SJCRH30 (cell line): ENCODE results near the gene CNTN4. TPM values are rescaled to one million over a fixed set of nuclear protein-coding genes. Genes with fewer than 3 reads are reported as not detected.

Source experiments
- DNase-seq, 2 experiments: peaks; one replicate each; pipeline ENCODE4 v3.0.0-alpha.2; 2015 to 2020
- H3K27ac ChIP-seq: fragments of 250-450 bp; sonication (Bioruptor Pico); 2 replicates; pipeline ENCODE4 v1.5.1; 2020; ENCODE audit warnings: mild to moderate bottlenecking, moderate library complexity
- H3K27me3 ChIP-seq: fragments of 250-450 bp; sonication (Bioruptor Pico); 2 replicates; pipeline ENCODE4 v1.5.1; 2020; ENCODE audit warnings: mild to moderate bottlenecking, moderate library complexity
- H3K36me3 ChIP-seq: fragments of 250-450 bp; sonication (Bioruptor Pico); 2 replicates; pipeline ENCODE4 v1.5.1; 2020; ENCODE audit warnings: mild to moderate bottlenecking, moderate library complexity
- H3K4me1 ChIP-seq: fragments of 250-450 bp; sonication (Bioruptor Pico); 2 replicates; pipeline ENCODE4 v1.5.1; 2020; ENCODE audit warnings: mild to moderate bottlenecking, moderate library complexity
- H3K4me3 ChIP-seq: fragments of 250-450 bp; sonication (Bioruptor Pico); 2 replicates; pipeline ENCODE4 v1.5.1; 2020; ENCODE audit warnings: mild to moderate bottlenecking, moderate library complexity
- H3K9me3 ChIP-seq: fragments of 250-450 bp; sonication (Bioruptor Pico); replicated peaks from 2 replicates; pipeline ENCODE4 v1.5.1; 2020; ENCODE audit warnings: mild to moderate bottlenecking, moderate library complexity
- total RNA-seq: library from RNA; depleted of rRNA; stranded (reverse); fragments of >200 nt; shearing (Covaris generic); gene quantifications from 2 replicates; pipeline ENCODE4 v1.2.3, GENCODE V29; 2014

Gene CNTN4
- total RNA-seq, 1 experiment from 2014 or later: 7.6 TPM

GRCh38 chr3:2268779-2269178, 170.1 kb downstream of the CNTN4 start:
- DNase-seq: no peak
- Histone ChIP-seq H3K4me1 (no peaks in the 10 kb centered on the region), H3K4me3 (no peak overlapping the region), H3K36me3 (no peaks in the 10 kb centered on the region), H3K27me3 (no peaks in the 10 kb centered on the region), H3K9me3 (no peaks in the 10 kb centered on the region), H3K27ac (no peak overlapping the region)

GRCh38 chr3:2274526-2274925, 175.9 kb downstream of the CNTN4 start:
- Histone ChIP-seq H3K36me3 (no peaks in the 10 kb centered on the region), H3K9me3 (no peaks in the 10 kb centered on the region), H3K4me3 (no peak overlapping the region), H3K4me1 (no peaks in the 10 kb centered on the region), H3K27ac (no peak overlapping the region), H3K27me3 (no peaks in the 10 kb centered on the region)
- DNase-seq: no peak

GRCh38 chr3:2283818-2284217, 185.2 kb downstream of the CNTN4 start:
- H3K9me3 ChIP-seq: no peaks in the 10 kb centered on the region
- no peak overlapping the region for H3K4me3 ChIP-seq
- no peaks in the 10 kb centered on the region for H3K4me1 ChIP-seq
- no peaks in the 10 kb centered on the region for H3K36me3 ChIP-seq
- H3K27ac ChIP-seq: no peak overlapping the region
- no peaks in the 10 kb centered on the region for H3K27me3 ChIP-seq
- DNase-seq: no peak

- Histone ChIP-seq H3K4me3 (no peak overlapping the region), H3K4me1 (no peaks in the 10 kb centered on the region), H3K27me3 (no peaks in the 10 kb centered on the region), H3K27ac (no peak overlapping the region), H3K9me3 (no peaks in the 10 kb centered on the region), H3K36me3 (no peaks in the 10 kb centered on the region)
- no peak for DNase-seq
These were observed 202.3 kb downstream of the CNTN4 start for GRCh38 chr3:2300938-2301337.

- Histone ChIP-seq H3K9me3 (no peaks in the 10 kb centered on the region), H3K4me1 (no peaks in the 10 kb centered on the region), H3K36me3 (no peaks in the 10 kb centered on the region), H3K4me3 (no peak overlapping the region), H3K27ac (no peak overlapping the region), H3K27me3 (no peaks in the 10 kb centered on the region)
- no peak for DNase-seq
These were observed 202.7 kb downstream of the CNTN4 start for GRCh38 chr3:2301361-2301760.

GRCh38 chr3:2303566-2303965, 204.9 kb downstream of the CNTN4 start:
- no peak overlapping the region for H3K27ac ChIP-seq
- peak; percentile 33 to 64 for DNase-seq

GRCh38 chr3:2311022-2311421, 212.4 kb downstream of the CNTN4 start:
- no peak overlapping the region for H3K4me3 ChIP-seq
- H3K36me3 ChIP-seq: no peaks in the 10 kb centered on the region
- H3K4me1 ChIP-seq: no peaks in the 10 kb centered on the region
- no peak for DNase-seq
- no peaks in the 10 kb centered on the region for H3K27me3 ChIP-seq
- no peak overlapping the region for H3K27ac ChIP-seq
- no peaks in the 10 kb centered on the region for H3K9me3 ChIP-seq

More at GRCh38 chr3:2303566-2303965, 204.9 kb downstream of the CNTN4 start:
- no peaks in the 10 kb centered on the region for H3K4me1 ChIP-seq
- no peaks in the 10 kb centered on the region for H3K27me3 ChIP-seq
- H3K9me3 ChIP-seq: no peaks in the 10 kb centered on the region
- H3K4me3 ChIP-seq: no peak overlapping the region
- H3K36me3 ChIP-seq: no peaks in the 10 kb centered on the region

GRCh38 chr3:2317521-2317920, 218.9 kb downstream of the CNTN4 start:
- H3K4me1 ChIP-seq: no peaks in the 10 kb centered on the region
- H3K9me3 ChIP-seq: no peaks in the 10 kb centered on the region
- H3K27ac ChIP-seq: no peak overlapping the region
- peak in 1 of 2 experiments; percentile 1 for DNase-seq
- H3K4me3 ChIP-seq: no peak overlapping the region
- no peaks in the 10 kb centered on the region for H3K36me3 ChIP-seq
- H3K27me3 ChIP-seq: no peaks in the 10 kb centered on the region

- no peak overlapping the region for H3K4me3 ChIP-seq
- no peaks in the 10 kb centered on the region for H3K9me3 ChIP-seq
- DNase-seq: no peak
- H3K27ac ChIP-seq: no peak overlapping the region
- H3K27me3 ChIP-seq: no peaks in the 10 kb centered on the region
- H3K4me1 ChIP-seq: no peaks in the 10 kb centered on the region
- H3K36me3 ChIP-seq: no peaks in the 10 kb centered on the region
These were observed 236.3 kb downstream of the CNTN4 start for GRCh38 chr3:2334921-2335320.

GRCh38 chr3:2343031-2343682, 244.5 kb downstream of the CNTN4 start:
- no peak overlapping the region for H3K4me3 ChIP-seq
- H3K9me3 ChIP-seq: no peaks in the 10 kb centered on the region
- no peaks in the 10 kb centered on the region for H3K4me1 ChIP-seq
- no peak overlapping the region for H3K27ac ChIP-seq
- H3K36me3 ChIP-seq: no peaks in the 10 kb centered on the region
- H3K27me3 ChIP-seq: no peaks in the 10 kb centered on the region
- no peak for DNase-seq

- no peaks in the 10 kb centered on the region for H3K36me3 ChIP-seq
- H3K9me3 ChIP-seq: no peaks in the 10 kb centered on the region
- DNase-seq: no peak
- H3K27me3 ChIP-seq: no peaks in the 10 kb centered on the region
- peaks cover 6% of the 10 kb centered on the region for H3K4me1 ChIP-seq
- no peak overlapping the region for H3K27ac ChIP-seq
- no peak overlapping the region for H3K4me3 ChIP-seq
These were observed 253.6 kb downstream of the CNTN4 start for GRCh38 chr3:2352134-2352762.

GRCh38 chr3:2354702-2355101, 256.0 kb downstream of the CNTN4 start:
- Histone ChIP-seq H3K27me3 (no peaks in the 10 kb centered on the region), H3K4me3 (no peak overlapping the region), H3K27ac (no peak overlapping the region), H3K36me3 (no peaks in the 10 kb centered on the region), H3K9me3 (no peaks in the 10 kb centered on the region), H3K4me1 (peaks cover 6% of the 10 kb centered on the region)
- DNase-seq: peak; percentile 54 to 74

GRCh38 chr3:2356298-2356950, 257.8 kb downstream of the CNTN4 start:
- no peak for DNase-seq
- Histone ChIP-seq H3K4me3 (no peak overlapping the region), H3K4me1 (peaks cover 6% of the 10 kb centered on the region), H3K36me3 (no peaks in the 10 kb centered on the region), H3K27ac (no peak overlapping the region), H3K27me3 (no peaks in the 10 kb centered on the region), H3K9me3 (no peaks in the 10 kb centered on the region)

GRCh38 chr3:2360815-2361214, 262.1 kb downstream of the CNTN4 start:
- Histone ChIP-seq H3K9me3 (no peaks in the 10 kb centered on the region), H3K36me3 (no peaks in the 10 kb centered on the region), H3K4me1 (no peaks in the 10 kb centered on the region), H3K4me3 (no peak overlapping the region), H3K27me3 (no peaks in the 10 kb centered on the region), H3K27ac (no peak overlapping the region)
- DNase-seq: no peak

GRCh38 chr3:2362122-2362521, 263.5 kb downstream of the CNTN4 start:
- no peak for DNase-seq
- Histone ChIP-seq H3K9me3 (no peaks in the 10 kb centered on the region), H3K27me3 (no peaks in the 10 kb centered on the region), H3K27ac (no peak overlapping the region), H3K4me1 (no peaks in the 10 kb centered on the region), H3K36me3 (no peaks in the 10 kb centered on the region), H3K4me3 (no peak overlapping the region)
